Spleen (tissue), 7 donors: ENCODE results near the gene RYR2.

Experiments
- CTCF ChIP-seq, 11 experiments: fragments of 200-600 bp in 7 of 11; fragments of 450-650 bp in 4 of 11; sonication (generic) in 4 of 11; IDR thresholded peaks in 8 of 11; conservative IDR thresholded peaks in 3 of 11; 1 replicate in 7 of 11; 2 replicates in 4 of 11; pipeline versions ENCODE4 v1.4.0 to v1.8.0; 2016 to 2021; ENCODE audit warnings: antibody characterized with exemption in 11 of 11, inconsistent platforms in 4 of 11, mild to moderate bottlenecking in 1 of 11
- POLR2A ChIP-seq, 3 donors: fragments of 450-650 bp; IDR thresholded peaks; one replicate each; pipeline ENCODE4 v1.5.1; 2017; ENCODE audit warnings: antibody characterized with exemption in 3 of 3, mild to moderate bottlenecking in 1 of 3
- POLR2AphosphoS5 ChIP-seq, 3 donors: sonication (generic); formaldehyde crosslinking; IDR thresholded peaks; one replicate each; pipeline ENCODE4 v1.5.1; 2017; ENCODE audit warnings: antibody characterized with exemption in 3 of 3
- donor health status: DM: no; HTN: no; CAD: no; lungs with moderate emphysema.
- donor health status: DM: no; HTN: no; CAD: no.
- donor health status: DM: no; HTN: no; CAD: no.

- TF ChIP-seq CTCF (IDR thresholded peaks at IDR 0.05 in 8 of 11, conservative IDR thresholded peaks at IDR 0.05 in 3 of 11) (no peak), POLR2A (IDR thresholded peaks at IDR 0.05) (no peak), POLR2AphosphoS5 (IDR thresholded peaks at IDR 0.05) (no peak)
Measured at GRCh38 chr1:237390823-237391222, 348.8 kb downstream of the RYR2 start.
